T-helper 22 cell (primary cell): ENCODE results near the gene ADRA2C.

Source experiments
- DNase-seq: peaks from one replicate; pipeline ENCODE4 v3.0.0-alpha.2; 2020; ENCODE audit warnings: low read depth

Gene ADRA2C

GRCh38 chr4:3760841-3761240 is 5.3 kb upstream of the ADRA2C start:
- no peak for DNase-seq

- DNase-seq, result no peak
Observed at GRCh38 chr4:3762264-3762663, 3.9 kb upstream of the ADRA2C start.

GRCh38 chr4:3762753-3763549 is 3.2 kb upstream of the ADRA2C start:
- DNase-seq, result no peak

- no peak for DNase-seq
Observed at GRCh38 chr4:3765271-3766035, 732 bp upstream of the ADRA2C start.

GRCh38 chr4:3766785-3767569 is 792 bp downstream of the ADRA2C start:
- DNase-seq, result no peak

GRCh38 chr4:3767570-3768288 is 1.5 kb downstream of the ADRA2C start:
- no peak for DNase-seq

- no peak for DNase-seq
Observed at GRCh38 chr4:3768842-3769641, 2.9 kb downstream of the ADRA2C start.

GRCh38 chr4:3769642-3770184 is 3.5 kb downstream of the ADRA2C start:
- no peak for DNase-seq

GRCh38 chr4:3770323-3771163 is 4.4 kb downstream of the ADRA2C start:
- DNase-seq, result no peak

- no peak for DNase-seq
Observed at GRCh38 chr4:3771164-3771809, 5.1 kb downstream of the ADRA2C start.

- DNase-seq, result no peak
Observed at GRCh38 chr4:3771939-3772495, 5.8 kb downstream of the ADRA2C start.

GRCh38 chr4:3772632-3773031 is 6.4 kb downstream of the ADRA2C start:
- no peak for DNase-seq

GRCh38 chr4:3773552-3774001 is 7.4 kb downstream of the ADRA2C start:
- no peak for DNase-seq

- DNase-seq, result no peak
Observed at GRCh38 chr4:3774253-3774883, 8.2 kb downstream of the ADRA2C start.

GRCh38 chr4:3775005-3775404 is 8.8 kb downstream of the ADRA2C start:
- DNase-seq, result no peak

GRCh38 chr4:3775576-3775975 is 9.4 kb downstream of the ADRA2C start:
- no peak for DNase-seq

- DNase-seq, result no peak
Observed at GRCh38 chr4:3776166-3777032, 10.2 kb downstream of the ADRA2C start.

GRCh38 chr4:3777033-3777390 is 10.8 kb downstream of the ADRA2C start:
- DNase-seq, result no peak
